ENCODE measurements around the gene IL1RN. TPM values are rescaled to one million over a fixed set of nuclear protein-coding genes. Genes with fewer than 3 reads are reported as not detected.

IL1RN gene
- total and polyA plus RNA-seq, 2 of the 13 experiments (the other 11 are each of a cell fraction or from before 2014, with no cell fraction given), result 21.2 to 101 TPM

DNA sequence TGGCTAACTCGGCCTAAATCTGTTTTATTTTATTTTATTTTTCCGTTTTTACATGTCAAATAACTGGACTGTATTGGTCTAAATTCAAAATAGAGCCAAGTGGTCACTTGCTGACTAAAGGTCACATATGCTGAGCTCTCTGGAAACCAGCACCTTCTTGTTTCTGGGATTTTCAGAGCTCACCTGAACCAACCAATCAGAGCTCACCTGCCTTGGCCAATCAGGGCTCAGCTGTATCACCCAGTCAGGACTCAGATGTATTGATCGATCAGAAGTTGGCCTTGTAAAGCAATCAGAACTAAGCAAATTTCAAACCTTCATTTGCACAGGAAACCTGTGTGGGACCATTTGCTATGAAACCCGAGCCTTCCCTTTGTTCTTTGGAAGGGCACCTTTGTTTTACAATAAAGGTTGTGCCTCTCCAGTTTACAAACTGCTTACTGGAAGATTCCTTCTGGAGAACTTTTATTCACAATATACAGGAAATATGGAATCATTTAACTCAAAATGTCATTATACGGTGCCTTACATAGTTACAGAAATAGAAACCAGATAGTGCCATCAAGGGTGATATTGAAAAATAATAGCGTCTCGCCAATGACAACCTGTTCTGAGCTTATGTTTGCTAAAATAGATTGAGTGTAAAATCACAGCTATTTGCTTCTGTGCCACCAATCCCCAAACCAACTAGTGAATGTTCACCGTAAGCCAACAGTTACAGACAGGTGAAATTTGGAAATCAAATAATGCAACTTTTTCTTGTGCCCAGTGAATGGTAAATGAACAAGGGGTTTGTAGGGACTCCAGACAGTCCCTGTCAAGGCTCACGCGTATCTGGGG lies 29.1 kb downstream of the IL1RN start (continued):
- TF ChIP-seq CEBPZ (IDR thresholded peaks at IDR 0.05; ENCODE audit: low read length) (no peak), SP2 (CRISPR knock-in tag; IDR thresholded peaks at IDR 0.05) (no peak), DBP (CRISPR knock-in tag; IDR thresholded peaks at IDR 0.05; ENCODE audit: not compliant biosample characterization) (no peak), ZNF781 (CRISPR knock-in tag; IDR thresholded peaks at IDR 0.05; ENCODE audit: borderline replicate concordance, not compliant biosample characterization) (no peak), ZNF557 (CRISPR knock-in tag; IDR thresholded peaks at IDR 0.05) (no peak), ZNF256 (CRISPR knock-in tag; conservative IDR thresholded peaks at IDR 0.05) (no peak), E2F1 (CRISPR knock-in tag; IDR thresholded peaks at IDR 0.05) (no peak), ZNF441 (CRISPR knock-in tag; IDR thresholded peaks at IDR 0.05; ENCODE audit: borderline replicate concordance) (no peak; the same call in 1 of the 2 replicates), FOXK2 (IDR thresholded peaks at IDR 0.05) (no peak), MXD4 (CRISPR knock-in tag; IDR thresholded peaks at IDR 0.05) (no peak; the same call in 1 of the 2 replicates), AFF4 (CRISPR knock-in tag; IDR thresholded peaks at IDR 0.05) (no peak), ZNF549 (CRISPR knock-in tag; IDR thresholded peaks at IDR 0.05) (no peak), GFI1 (CRISPR knock-in tag; IDR thresholded peaks at IDR 0.05; ENCODE audit: borderline replicate concordance) (peak; percentile 100), AGO2 (optimal IDR thresholded peaks at IDR 0.05; ENCODE audit: low read depth, low read length) (no peak), PHF21A (CRISPR knock-in tag; IDR thresholded peaks at IDR 0.05) (peak; percentile 100), ZNF546 (CRISPR knock-in tag; conservative IDR thresholded peaks at IDR 0.05) (no peak), JUNB (CRISPR knock-in tag; IDR thresholded peaks at IDR 0.05; ENCODE audit: borderline replicate concordance) (no peak)
- TF ChIP-seq, protein P1, sequence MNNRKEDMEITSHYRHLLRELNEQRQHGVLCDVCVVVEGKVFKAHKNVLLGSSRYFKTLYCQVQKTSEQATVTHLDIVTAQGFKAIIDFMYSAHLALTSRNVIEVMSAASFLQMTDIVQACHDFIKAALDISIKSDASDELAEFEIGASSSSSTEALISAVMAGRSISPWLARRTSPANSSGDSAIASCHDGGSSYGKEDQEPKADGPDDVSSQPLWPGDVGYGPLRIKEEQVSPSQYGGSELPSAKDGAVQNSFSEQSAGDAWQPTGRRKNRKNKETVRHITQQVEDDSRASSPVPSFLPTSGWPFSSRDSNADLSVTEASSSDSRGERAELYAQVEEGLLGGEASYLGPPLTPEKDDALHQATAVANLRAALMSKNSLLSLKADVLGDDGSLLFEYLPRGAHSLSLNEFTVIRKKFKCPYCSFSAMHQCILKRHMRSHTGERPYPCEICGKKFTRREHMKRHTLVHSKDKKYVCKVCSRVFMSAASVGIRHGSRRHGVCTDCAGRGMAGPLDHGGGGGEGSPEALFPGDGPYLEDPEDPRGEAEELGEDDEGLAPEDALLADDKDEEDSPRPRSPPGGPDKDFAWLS (CRISPR knock-in tag; IDR thresholded peaks at IDR 0.05; ENCODE audit: borderline replicate concordance), result no peak
